HL-60 (cell line): ENCODE results near the gene RTN4RL1.

ENCODE experiments used
- CTCF ChIP-seq: IDR thresholded peaks from one replicate; pipeline ENCODE4 v1.5.1; 2011; ENCODE audit warnings: low read length, control low read depth, inconsistent platforms; ENCODE audit not compliant: insufficient read depth
- GABPA ChIP-seq: IDR thresholded peaks from 2 replicates; pipeline ENCODE4 v1.6.1; 2012; ENCODE audit warnings: low read depth
- POLR2AphosphoS5 ChIP-seq: IDR thresholded peaks from 2 replicates; pipeline ENCODE4 v1.6.1; 2012; ENCODE audit warnings: low read depth

- TF ChIP-seq POLR2AphosphoS5 (no peak), CTCF (no peak), GABPA (no peak)
Observed at GRCh38 chr17:2047590-2047989, 22.5 kb upstream of the RTN4RL1 start.
